HG02678 (cell line): ENCODE measurements around the gene SOCS6.
A peak's percentile ranks its signal among the peaks of the same experiment; 100 is the strongest.
"Not testable (repeated sequence)": the region's sequence is repeated elsewhere in the genome, so short reads cannot be mapped to it uniquely, and the experiment has no call there.

ENCODE experiments used
- ATAC-seq: cut with Tn5 transposase; IDR thresholded peaks from one replicate; pipeline ENCODE4 v1.9.1; 2021; ENCODE audit warnings: mild to moderate bottlenecking, moderate library complexity; ENCODE audit not compliant: unreplicated experiment

Gene SOCS6

GRCh38 chr18:70354771-70355170 is 65.9 kb downstream of the SOCS6 start:
- ATAC-seq, result no peak

- ATAC-seq, result no peak
Observed at GRCh38 chr18:70355620-70356385, 67.0 kb downstream of the SOCS6 start.

GRCh38 chr18:70358105-70358406 is 69.2 kb downstream of the SOCS6 start:
- ATAC-seq, result peak; percentile 70

- no peak for ATAC-seq
Observed at GRCh38 chr18:70359071-70359470, 70.2 kb downstream of the SOCS6 start.

GRCh38 chr18:70362258-70362657 is 73.4 kb downstream of the SOCS6 start:
- no peak for ATAC-seq

- ATAC-seq, result no peak
Observed at GRCh38 chr18:70363861-70364260, 75.0 kb downstream of the SOCS6 start.

GRCh38 chr18:70365361-70365760 is 76.5 kb downstream of the SOCS6 start:
- no peak for ATAC-seq

- ATAC-seq, result no peak
Observed at GRCh38 chr18:70366174-70366573, 77.3 kb downstream of the SOCS6 start.

- ATAC-seq, result no peak
Observed at GRCh38 chr18:70366670-70367069, 77.8 kb downstream of the SOCS6 start.

GRCh38 chr18:70367344-70367743 is 78.5 kb downstream of the SOCS6 start:
- not testable (repeated sequence) for ATAC-seq

- no peak for ATAC-seq
Observed at GRCh38 chr18:70368903-70369302, 80.1 kb downstream of the SOCS6 start.

GRCh38 chr18:70370762-70371733 is 82.2 kb downstream of the SOCS6 start:
- ATAC-seq, result no peak

GRCh38 chr18:70371908-70372307 is 83.1 kb downstream of the SOCS6 start:
- ATAC-seq, result no peak

- no peak for ATAC-seq
Observed at GRCh38 chr18:70372450-70373041, 83.7 kb downstream of the SOCS6 start.

- no peak for ATAC-seq
Observed at GRCh38 chr18:70373042-70373519, 84.2 kb downstream of the SOCS6 start.

- ATAC-seq, result no peak
Observed at GRCh38 chr18:70374154-70374553, 85.3 kb downstream of the SOCS6 start.

- ATAC-seq, result no peak
Observed at GRCh38 chr18:70376137-70376913, 87.5 kb downstream of the SOCS6 start.

- ATAC-seq, result no peak
Observed at GRCh38 chr18:70376914-70377258, 88.0 kb downstream of the SOCS6 start.

GRCh38 chr18:70377317-70377799 is 88.5 kb downstream of the SOCS6 start:
- ATAC-seq, result no peak

GRCh38 chr18:70377857-70378701 is 89.2 kb downstream of the SOCS6 start:
- no peak for ATAC-seq
